M059J (cell line): ENCODE data around the gene EFCAB11. TPM values are rescaled to one million over a fixed set of nuclear protein-coding genes. Genes with fewer than 3 reads are reported as not detected.

Experiments
- DNase-seq: peaks from one replicate; pipeline ENCODE4 v3.0.0-alpha.2; 2012; ENCODE audit warnings: low read depth
- total RNA-seq: library from RNA; depleted of rRNA; stranded (reverse); fragments of >200 nt; shearing (Covaris generic); gene quantifications from 2 replicates; pipeline ENCODE4 v1.2.3, GENCODE V29; 2014; rRNA removed

Gene EFCAB11
- total RNA-seq, 1 experiment from 2014 or later: 11.9 TPM

GRCh38 chr14:89767861-89768268 lies 186.7 kb downstream of the EFCAB11 start:
- peak; percentile 45 for DNase-seq

GRCh38 chr14:89767131-89767530 lies 187.4 kb downstream of the EFCAB11 start:
- no peak for DNase-seq

GRCh38 chr14:89765346-89765745 lies 189.2 kb downstream of the EFCAB11 start:
- DNase-seq: no peak

- no peak for DNase-seq
Observed at GRCh38 chr14:89760086-89760485, 194.4 kb downstream of the EFCAB11 start.

GRCh38 chr14:89757313-89757939 lies 197.1 kb downstream of the EFCAB11 start:
- DNase-seq: peak; percentile 35

- no peak for DNase-seq
Observed at GRCh38 chr14:89755816-89756215, 198.7 kb downstream of the EFCAB11 start.

GRCh38 chr14:89753828-89754412 lies 200.6 kb downstream of the EFCAB11 start:
- no peak for DNase-seq

- DNase-seq: no peak
Observed at GRCh38 chr14:89750908-89751392, 203.6 kb downstream of the EFCAB11 start.

GRCh38 chr14:89750281-89750755 lies 204.2 kb downstream of the EFCAB11 start:
- DNase-seq: no peak

- DNase-seq: no peak
Observed at GRCh38 chr14:89748004-89748403, 206.5 kb downstream of the EFCAB11 start.

GRCh38 chr14:89747126-89747525 lies 207.4 kb downstream of the EFCAB11 start:
- DNase-seq: no peak

GRCh38 chr14:89746654-89747053 lies 207.9 kb downstream of the EFCAB11 start:
- DNase-seq: no peak

GRCh38 chr14:89746135-89746534 lies 208.4 kb downstream of the EFCAB11 start:
- no peak for DNase-seq

Other genes starting within 250 kb of the EFCAB11 start
- gene TDP1, start 1.2 kb upstream of the EFCAB11 start, total RNA-seq: 28.0 and 34.8 TPM in 2 replicates
- gene KCNK13, start 107.3 kb upstream of the EFCAB11 start, total RNA-seq: 0.05 and 0.25 TPM in 2 replicates